Astrocyte (in vitro differentiated cells and primary cell): ENCODE data around the gene NKG7. TPM values are rescaled to one million over a fixed set of nuclear protein-coding genes. Genes with fewer than 3 reads are reported as not detected.

Source experiments
- DNase-seq: peaks from one replicate; pipeline ENCODE4 v3.0.0-alpha.2; 2010; ENCODE audit warnings: low read depth
- FAIRE-seq: peaks from 2 replicates; lab custom pipeline; 2011; peaks lifted over from hg19 to GRCh38; lab: Jason Lieb, UNC
- H2AFZ ChIP-seq: 2 replicates; pipeline ENCODE4 v1.6.0; 2012; ENCODE audit warnings: low read depth, low read length, inconsistent platforms
- H3K27ac ChIP-seq: 2 replicates; pipeline ENCODE4 v1.5.1; 2011; ENCODE audit warnings: low read depth, low read length, inconsistent platforms
- H3K27me3 ChIP-seq: 2 replicates; pipeline ENCODE4 v1.6.0; 2011; ENCODE audit warnings: low read length, inconsistent platforms; ENCODE audit not compliant: insufficient read depth
- H3K36me3 ChIP-seq: 2 replicates; pipeline ENCODE4 v1.5.1; 2011; ENCODE audit warnings: low read length, inconsistent platforms; ENCODE audit not compliant: insufficient read depth
- H3K4me1 ChIP-seq: 2 replicates; pipeline ENCODE4 v1.5.1; 2011; ENCODE audit warnings: low read length, inconsistent platforms; ENCODE audit not compliant: insufficient read depth
- H3K4me2 ChIP-seq: 2 replicates; pipeline ENCODE4 v1.6.0; 2012; ENCODE audit warnings: low read length, inconsistent platforms
- H3K4me3 ChIP-seq: 2 replicates; pipeline ENCODE4 v1.5.1; 2011; ENCODE audit warnings: low read depth, mild to moderate bottlenecking, low read length, inconsistent platforms; ENCODE audit not compliant: insufficient read depth
- H3K79me2 ChIP-seq: 2 replicates; pipeline ENCODE4 v1.6.0; 2012; ENCODE audit warnings: mild to moderate bottlenecking, low read length, inconsistent platforms; ENCODE audit not compliant: insufficient read depth
- H3K9ac ChIP-seq: 2 replicates; pipeline ENCODE4 v1.6.0; 2012; ENCODE audit warnings: mild to moderate bottlenecking, low read length, inconsistent platforms
- H3K9me3 ChIP-seq: 2 replicates; pipeline ENCODE4 v1.5.1; 2012; ENCODE audit warnings: low read depth, mild to moderate bottlenecking, low read length, inconsistent platforms; ENCODE audit not compliant: insufficient read depth
- H4K20me1 ChIP-seq: 2 replicates; pipeline ENCODE4 v1.6.0; 2012; ENCODE audit warnings: low read length, inconsistent platforms; ENCODE audit not compliant: insufficient read depth
- H3K27ac Mint-ChIP-seq: one replicate; pipeline ENCODE4 v1.8.0; 2021; ENCODE audit warnings: mild to moderate bottlenecking, mixed read lengths; ENCODE audit not compliant: unreplicated experiment
- H3K27me3 Mint-ChIP-seq: one replicate; pipeline ENCODE4 v1.8.0; 2021; ENCODE audit warnings: low read depth, mixed read lengths; ENCODE audit not compliant: unreplicated experiment
- H3K36me3 Mint-ChIP-seq: one replicate; pipeline ENCODE4 v1.8.0; 2021; ENCODE audit warnings: low read depth, mixed read lengths; ENCODE audit not compliant: unreplicated experiment
- H3K4me1 Mint-ChIP-seq: one replicate; pipeline ENCODE4 v1.8.0; 2021; ENCODE audit warnings: low read depth, mixed read lengths; ENCODE audit not compliant: unreplicated experiment
- H3K4me3 Mint-ChIP-seq: one replicate; pipeline ENCODE4 v1.8.0; 2021; ENCODE audit warnings: mild to moderate bottlenecking, moderate library complexity, mixed read lengths; ENCODE audit not compliant: unreplicated experiment
- H3K9me3 Mint-ChIP-seq: one replicate; pipeline ENCODE4 v1.8.0; 2021; ENCODE audit warnings: mild to moderate bottlenecking, mixed read lengths; ENCODE audit not compliant: unreplicated experiment
- CTCF ChIP-seq: IDR thresholded peaks from 2 replicates; pipeline ENCODE4 v1.5.1; 2011; ENCODE audit warnings: low read depth, mild to moderate bottlenecking, inconsistent platforms, low read length, moderate library complexity; ENCODE audit not compliant: insufficient read depth
- EZH2 ChIP-seq: IDR thresholded peaks from 2 replicates; pipeline ENCODE4 v1.6.1; 2012; ENCODE audit warnings: mild to moderate bottlenecking, low read length, inconsistent platforms; ENCODE audit not compliant: insufficient read depth
- total RNA-seq: library from RNA; stranded (reverse); gene quantifications from 2 replicates; pipeline ENCODE4 v1.2.1, GENCODE V29; 2021

The NKG7 gene
- total RNA-seq, 1 donor from 2014 or later: not detected

GRCh38 chr19:51327066-51328001 is 45.1 kb downstream of the NKG7 start:
- Histone ChIP-seq H4K20me1 (no peaks in the 10 kb centered on the region), H3K36me3 (no peaks in the 10 kb centered on the region), H3K4me1 (no peaks in the 10 kb centered on the region), H2AFZ (no peak overlapping the region), H3K27me3 (no peaks in the 10 kb centered on the region), H3K4me3 (no peak overlapping the region), H3K4me2 (no peak overlapping the region), H3K9ac (no peak overlapping the region), H3K27ac (no peak overlapping the region), H3K9me3 (no peaks in the 10 kb centered on the region), H3K79me2 (no peaks in the 10 kb centered on the region)
- Mint-ChIP-seq H3K4me3 (peak overlapping the region; percentile 47), H3K4me1 (no peaks in the 10 kb centered on the region), H3K27ac (no peak overlapping the region), H3K36me3 (peaks cover 18% of the 10 kb centered on the region), H3K9me3 (peaks cover 4% of the 10 kb centered on the region), H3K27me3 (peaks cover 37% of the 10 kb centered on the region)
- TF ChIP-seq CTCF (no peak), EZH2 (peak; percentile 66)
- no peak for FAIRE-seq
- no peak for DNase-seq

GRCh38 chr19:51326216-51327065 is 46.0 kb downstream of the NKG7 start:
- no peaks in the 10 kb centered on the region for H4K20me1 ChIP-seq
- no peak for DNase-seq
- Mint-ChIP-seq H3K36me3 (peaks cover 12% of the 10 kb centered on the region), H3K9me3 (peaks cover 4% of the 10 kb centered on the region), H3K4me3 (no peak overlapping the region), H3K27me3 (peaks cover 37% of the 10 kb centered on the region), H3K4me1 (no peaks in the 10 kb centered on the region), H3K27ac (no peak overlapping the region)
- H3K9me3 ChIP-seq: no peaks in the 10 kb centered on the region
- no peak overlapping the region for H3K4me3 ChIP-seq
- no peaks in the 10 kb centered on the region for H3K4me1 ChIP-seq
- TF ChIP-seq CTCF (no peak), EZH2 (no peak)
- no peak overlapping the region for H3K27ac ChIP-seq
- no peaks in the 10 kb centered on the region for H3K36me3 ChIP-seq
- H3K79me2 ChIP-seq: no peaks in the 10 kb centered on the region
- no peaks in the 10 kb centered on the region for H3K27me3 ChIP-seq
- no peak overlapping the region for H3K4me2 ChIP-seq
- H2AFZ ChIP-seq: no peak overlapping the region
- no peak overlapping the region for H3K9ac ChIP-seq
- FAIRE-seq: no peak
